Calu3 (cell line): Measurements from ENCODE around the gene SYTL4. TPM values are rescaled to one million over a fixed set of nuclear protein-coding genes. Genes with fewer than 3 reads are reported as not detected.
"Not testable (repeated sequence)": the region's sequence is repeated elsewhere in the genome, so short reads cannot be mapped to it uniquely, and the experiment has no call there.

ENCODE experiments used
- Bru-seq: library from RNA; stranded (reverse); fragments of 400-500 nt; gene quantifications from one replicate; lab custom pipeline; 2021; lab: Mats Ljungman, UMichigan
- BruChase-seq, 2 experiments: library from RNA; stranded (reverse); fragments of 400-500 nt; gene quantifications; one replicate each; lab custom pipeline; 2021; lab: Mats Ljungman, UMichigan
- BruUV-seq: library from RNA; stranded (reverse); fragments of 400-500 nt; replicated peaks from 2 replicates; lab custom pipeline; 2021; lab: Mats Ljungman, UMichigan
- CTCF ChIA-PET: fragments of 300-600 bp; sonication (Branson Sonifier 250); formaldehyde crosslinking; loops from one replicate; lab custom pipeline; 2022; ENCODE audit warnings: antibody characterized with exemption; lab: Charles Lee
- DNase-seq: peaks from one replicate; pipeline ENCODE4 v3.0.0; 2022
- H3K27ac Mint-ChIP-seq: one replicate; pipeline ENCODE4 v1.8.0; 2022; ENCODE audit warnings: mixed read lengths; ENCODE audit not compliant: unreplicated experiment
- H3K27me3 Mint-ChIP-seq: one replicate; pipeline ENCODE4 v1.8.0; 2022; ENCODE audit warnings: mixed read lengths; ENCODE audit not compliant: unreplicated experiment
- H3K36me3 Mint-ChIP-seq: one replicate; pipeline ENCODE4 v1.8.0; 2022; ENCODE audit warnings: mild to moderate bottlenecking, moderate library complexity, mixed read lengths; ENCODE audit not compliant: insufficient read depth, unreplicated experiment
- H3K4me1 Mint-ChIP-seq: one replicate; pipeline ENCODE4 v1.8.0; 2022; ENCODE audit warnings: mild to moderate bottlenecking, low read depth, mixed read lengths; ENCODE audit not compliant: unreplicated experiment
- H3K4me3 Mint-ChIP-seq: one replicate; pipeline ENCODE4 v1.8.0; 2022; ENCODE audit warnings: mild to moderate bottlenecking, low read depth, moderate library complexity, mixed read lengths; ENCODE audit not compliant: unreplicated experiment
- H3K9me3 Mint-ChIP-seq: one replicate; pipeline ENCODE4 v1.8.0; 2022; ENCODE audit warnings: low read depth, mixed read lengths; ENCODE audit not compliant: unreplicated experiment
- CTCF ChIP-seq: fragments of 200-600 bp; IDR thresholded peaks from one replicate; pipeline ENCODE4 v1.8.0; 2022; ENCODE audit warnings: antibody characterized with exemption; ENCODE audit not compliant: unreplicated experiment
- intact Hi-C: fragments of 100-400 bp; cut with micrococcal nuclease; formaldehyde crosslinking; loops from one replicate; pipeline ENCODE4 v1.10.0; 2022; ENCODE audit not compliant: unreplicated experiment
- long read RNA-seq: library from polyadenylated mRNA; stranded (forward); transcript quantifications from one replicate; pipeline ENCODE4 v2.0.0, GENCODE V29; 2022
- total RNA-seq: library from RNA; stranded (reverse); gene quantifications from 2 replicates; pipeline ENCODE4 v1.2.3, GENCODE V29; 2022

The SYTL4 gene
- total RNA-seq = 16.0 and 17.3 TPM in 2 replicates
- percentile 55 among the genes with signal in this experiment for Bru-seq, nascent RNA
- percentile 64 among the genes with signal in this experiment for BruChase-seq, experiment 1, labeled RNA remaining after a 6-hour chase
- BruChase-seq, experiment 2, labeled RNA remaining after a 2-hour chase = percentile 67 among the genes with signal in this experiment
- long read RNA-seq, partial matches to known transcripts = 0 of 10 reads
- long read RNA-seq, other reads (novel, unspliced or antisense) = 10 of 10 reads

GRCh38 chrX:100731441-100732281, at the start of gene SYTL4:
TSS of gene SYTL4 (minus strand) at chrX:100732121. CDS start at chrX:100702037, 30,084 bp downstream.
- peak within 1 kb of the TSS; percentile 92 for H3K4me3 Mint-ChIP-seq
- H3K9me3 Mint-ChIP-seq = no peaks in the 10 kb centered on the region
- no peak within 1 kb of the TSS for H3K27ac Mint-ChIP-seq
- H3K36me3 Mint-ChIP-seq = peaks cover 10% of the 10 kb centered on the region
- CTCF ChIA-PET = interaction anchor here (0.6 to 1.6 kb wide), 4 partner anchors 15 to 89 kb away, joined by 3 to 7 read pairs (median 4); partner anchors contain the start of gene CSTF2
- intact Hi-C loops = no loop called here
- no TSS peak for BruUV-seq
- no peaks in the 10 kb centered on the region for H3K27me3 Mint-ChIP-seq
- no peaks in the 10 kb centered on the region for H3K4me1 Mint-ChIP-seq
- DNase-seq = peak; percentile 51
- no peak for TF ChIP-seq CTCF

DNA sequence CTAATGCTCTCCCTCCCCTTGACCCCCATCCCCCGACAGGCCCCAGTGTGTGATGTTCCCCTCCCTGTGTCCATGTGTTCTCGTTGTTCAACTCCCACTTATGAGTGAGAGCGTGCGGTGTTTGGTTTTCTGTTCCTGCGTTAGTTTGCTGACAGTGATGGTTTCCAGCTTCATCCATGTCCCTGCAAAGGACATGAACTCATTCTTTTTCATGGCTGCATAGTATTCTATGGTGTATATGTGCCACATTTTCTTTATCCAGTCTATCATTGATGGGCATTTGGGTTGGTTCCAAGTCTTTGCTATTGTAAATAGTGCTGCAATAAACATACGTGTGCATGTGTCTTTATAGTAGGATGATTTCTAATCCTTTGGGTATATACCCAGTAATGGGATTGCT, 37.5 kb upstream of the SYTL4 start:
- H3K4me1 Mint-ChIP-seq, H3K27ac Mint-ChIP-seq, H3K9me3 Mint-ChIP-seq, H3K27me3 Mint-ChIP-seq, DNase-seq, BruUV-seq, H3K36me3 Mint-ChIP-seq, H3K4me3 Mint-ChIP-seq: not testable (repeated sequence)
- CTCF ChIA-PET = interaction anchor here (1.2 kb wide), 4 partner anchors 84 to 154 kb away, joined by 3 to 30 read pairs (median 12); no protein-coding TSS in a partner anchor
- intact Hi-C loops = loop anchor here (5.0 kb wide), 1 partner anchor 152 kb away; no protein-coding TSS in a partner anchor

- Mint-ChIP-seq H3K27ac (peak overlapping the region; percentile 73), H3K4me1 (peaks cover 7% of the 10 kb centered on the region), H3K9me3 (no peaks in the 10 kb centered on the region), H3K36me3 (no peaks in the 10 kb centered on the region), H3K27me3 (no peaks in the 10 kb centered on the region), H3K4me3 (no peak overlapping the region)
- DNase-seq = peak; percentile 85
- intact Hi-C loops = loop anchor here (1.0 to 5.0 kb wide), 3 partner anchors 84 to 257 kb away; no protein-coding TSS in a partner anchor
- CTCF ChIA-PET = interaction anchor here (0.6 to 1.2 kb wide), 15 partner anchors 37 to 395 kb away, joined by 3 to 30 read pairs (median 6); partner anchors contain the start of genes CSTF2 and SYTL4
- BruUV-seq = no TSS peak
- peak; percentile 98 for TF ChIP-seq CTCF
Observed at GRCh38 chrX:100768679-100769338, 36.9 kb upstream of the SYTL4 start.

DNA sequence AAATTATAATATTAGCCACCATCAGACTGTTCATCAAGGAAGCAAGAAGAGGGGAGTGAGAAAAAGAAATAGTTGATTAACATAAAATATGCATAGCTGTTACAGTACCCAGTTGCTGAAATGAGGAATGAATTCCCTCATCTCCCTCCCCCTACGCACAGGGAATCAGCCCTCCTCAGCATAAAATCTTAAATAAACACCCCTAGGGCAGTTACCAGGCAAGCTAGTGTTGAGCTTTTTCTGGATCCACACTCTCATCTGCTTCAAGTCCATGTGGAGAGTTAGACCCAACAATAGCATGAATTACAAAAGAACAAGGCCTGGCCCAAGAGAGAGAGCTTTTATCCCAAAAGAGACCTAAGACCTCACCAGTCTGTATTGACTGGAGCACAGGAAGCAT, 19.0 kb upstream of the SYTL4 start:
- no peak overlapping the region for H3K27ac Mint-ChIP-seq
- CTCF ChIA-PET = no interaction called here

More for the DNA sequence above, 19.0 kb upstream of the SYTL4 start:
- H3K27me3 Mint-ChIP-seq = peaks cover 14% of the 10 kb centered on the region
- H3K4me3 Mint-ChIP-seq = no peak overlapping the region
- no TSS peak for BruUV-seq
- no peak for TF ChIP-seq CTCF
- no peaks in the 10 kb centered on the region for H3K36me3 Mint-ChIP-seq
- H3K9me3 Mint-ChIP-seq = no peaks in the 10 kb centered on the region
- no peak for DNase-seq
- H3K4me1 Mint-ChIP-seq = peaks cover 13% of the 10 kb centered on the region
- intact Hi-C loops = no loop called here
